22Rv1 (cell line): ENCODE data around the gene IKBIP.

ENCODE experiments used
- ZFX ChIP-seq: fragments of 450-650 bp; IDR thresholded peaks from 2 replicates; pipeline ENCODE4 v1.6.1; 2017; ENCODE audit warnings: antibody characterized with exemption, borderline replicate concordance
- TF ChIP-seq, protein P1 (sequence below): fragments of 450-650 bp; IDR thresholded peaks from 2 replicates; pipeline ENCODE4 v1.5.1; 2017; ENCODE audit warnings: mild to moderate bottlenecking

- TF ChIP-seq, protein P1, sequence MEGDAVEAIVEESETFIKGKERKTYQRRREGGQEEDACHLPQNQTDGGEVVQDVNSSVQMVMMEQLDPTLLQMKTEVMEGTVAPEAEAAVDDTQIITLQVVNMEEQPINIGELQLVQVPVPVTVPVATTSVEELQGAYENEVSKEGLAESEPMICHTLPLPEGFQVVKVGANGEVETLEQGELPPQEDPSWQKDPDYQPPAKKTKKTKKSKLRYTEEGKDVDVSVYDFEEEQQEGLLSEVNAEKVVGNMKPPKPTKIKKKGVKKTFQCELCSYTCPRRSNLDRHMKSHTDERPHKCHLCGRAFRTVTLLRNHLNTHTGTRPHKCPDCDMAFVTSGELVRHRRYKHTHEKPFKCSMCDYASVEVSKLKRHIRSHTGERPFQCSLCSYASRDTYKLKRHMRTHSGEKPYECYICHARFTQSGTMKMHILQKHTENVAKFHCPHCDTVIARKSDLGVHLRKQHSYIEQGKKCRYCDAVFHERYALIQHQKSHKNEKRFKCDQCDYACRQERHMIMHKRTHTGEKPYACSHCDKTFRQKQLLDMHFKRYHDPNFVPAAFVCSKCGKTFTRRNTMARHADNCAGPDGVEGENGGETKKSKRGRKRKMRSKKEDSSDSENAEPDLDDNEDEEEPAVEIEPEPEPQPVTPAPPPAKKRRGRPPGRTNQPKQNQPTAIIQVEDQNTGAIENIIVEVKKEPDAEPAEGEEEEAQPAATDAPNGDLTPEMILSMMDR, result no peak
- no peak for TF ChIP-seq ZFX
Observed at GRCh38 chr12:98581101-98581500, 63.5 kb downstream of the IKBIP start.
